HCEC 1CT (cell line): ENCODE measurements around the gene OVCA2.

Experiments used
- DNase-seq: peaks from one replicate; pipeline ENCODE4 v3.0.0-alpha.2; 2017

Gene OVCA2

DNA sequence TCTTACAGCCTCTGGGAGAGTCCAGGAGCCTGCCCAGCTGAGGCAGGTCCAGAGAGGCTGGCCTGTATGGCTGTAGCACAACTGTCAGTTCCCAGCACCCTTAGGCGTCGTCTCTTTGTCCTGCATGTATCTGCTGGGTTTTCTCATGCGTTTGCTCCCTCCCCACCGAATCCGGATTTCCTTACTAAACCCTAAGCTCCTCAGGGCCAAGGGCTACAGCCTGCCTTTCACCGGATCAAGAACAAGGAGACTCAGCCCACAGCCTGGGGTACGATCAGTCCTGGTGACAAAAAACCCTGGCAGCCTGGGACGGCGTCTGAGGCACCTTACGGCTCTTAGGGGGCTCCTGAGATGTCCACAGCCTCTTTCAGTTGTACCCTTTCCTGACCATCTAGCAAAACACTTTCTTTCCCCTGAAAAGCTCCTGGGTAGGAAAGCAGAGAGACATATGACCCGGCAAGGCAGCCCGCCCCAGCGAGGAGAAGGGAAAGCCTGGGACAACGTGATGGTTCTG, 25.3 kb downstream of the OVCA2 start:
- peak; percentile 1 for DNase-seq

DNA sequence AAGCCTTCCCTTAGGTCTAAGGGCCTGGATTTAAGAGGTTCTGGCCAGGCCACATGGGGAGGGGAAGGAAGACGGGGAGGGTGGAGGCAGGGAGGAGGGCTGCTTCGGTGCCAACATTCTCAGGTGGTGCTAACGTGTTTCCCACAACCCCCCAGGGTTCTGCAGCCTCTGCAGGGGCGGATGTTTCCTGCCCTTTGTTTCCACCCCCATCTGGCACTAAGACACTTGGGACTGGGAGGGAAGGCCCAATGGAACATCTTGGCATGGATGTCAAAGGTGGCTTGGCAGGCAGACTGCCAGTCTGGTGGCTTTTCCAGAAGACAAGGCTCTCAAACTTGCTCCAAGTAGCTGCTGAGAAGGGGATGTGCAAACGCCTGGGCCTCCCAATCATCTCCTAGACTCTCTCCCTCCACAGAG, 25.8 kb downstream of the OVCA2 start:
- peak; percentile 32 for DNase-seq

DNA sequence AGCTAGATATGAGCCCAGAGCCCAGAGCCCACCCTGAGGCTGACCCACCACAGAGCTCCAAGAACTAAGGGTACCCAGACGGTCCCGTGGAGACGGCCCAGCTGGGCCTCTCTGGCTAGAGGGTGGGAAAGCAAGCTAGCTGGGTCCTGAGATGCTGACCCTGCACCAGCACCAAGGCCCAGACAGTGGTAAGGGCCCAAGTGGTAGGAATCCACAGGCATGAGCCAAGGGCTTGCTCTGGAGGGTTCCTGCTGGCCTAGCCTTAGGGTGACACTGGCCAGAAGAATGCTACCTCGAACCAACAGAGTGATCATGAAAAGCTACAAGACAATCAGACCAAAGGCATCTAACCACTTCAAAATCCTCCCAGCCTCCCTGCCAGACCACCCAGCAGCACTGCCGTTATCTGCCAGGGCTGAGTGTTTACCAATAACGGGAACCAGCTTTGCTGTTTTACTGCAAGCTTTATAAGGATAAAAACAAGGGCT, 26.3 kb downstream of the OVCA2 start:
- DNase-seq = peak; percentile 87

DNA sequence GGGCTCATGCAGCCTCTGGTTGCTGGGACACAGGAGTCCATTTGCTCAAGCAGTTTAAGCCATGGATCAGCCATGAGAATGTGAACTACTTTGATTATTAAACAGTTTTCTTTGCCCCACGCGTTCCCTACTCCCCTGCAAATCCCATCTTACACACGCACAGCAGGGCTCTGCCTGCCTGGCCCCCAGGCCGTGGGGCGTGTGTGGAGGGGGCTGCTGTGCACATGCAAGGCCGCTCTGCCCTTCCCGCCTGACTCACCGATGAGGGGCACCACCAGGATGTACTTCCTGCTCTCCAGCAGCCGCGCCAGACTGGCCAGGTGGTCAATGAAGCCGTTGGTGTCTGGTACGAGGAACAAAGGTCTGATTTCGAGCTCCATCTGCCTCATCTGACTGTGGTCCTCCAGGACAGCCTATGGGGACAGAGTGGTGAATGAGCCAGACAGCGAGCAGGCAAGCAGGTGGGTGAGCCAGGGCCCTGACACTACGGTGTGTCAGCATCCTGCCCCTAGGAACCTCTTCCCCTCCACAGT, 26.8 kb downstream of the OVCA2 start:
- DNase-seq = peak; percentile 78

DNA sequence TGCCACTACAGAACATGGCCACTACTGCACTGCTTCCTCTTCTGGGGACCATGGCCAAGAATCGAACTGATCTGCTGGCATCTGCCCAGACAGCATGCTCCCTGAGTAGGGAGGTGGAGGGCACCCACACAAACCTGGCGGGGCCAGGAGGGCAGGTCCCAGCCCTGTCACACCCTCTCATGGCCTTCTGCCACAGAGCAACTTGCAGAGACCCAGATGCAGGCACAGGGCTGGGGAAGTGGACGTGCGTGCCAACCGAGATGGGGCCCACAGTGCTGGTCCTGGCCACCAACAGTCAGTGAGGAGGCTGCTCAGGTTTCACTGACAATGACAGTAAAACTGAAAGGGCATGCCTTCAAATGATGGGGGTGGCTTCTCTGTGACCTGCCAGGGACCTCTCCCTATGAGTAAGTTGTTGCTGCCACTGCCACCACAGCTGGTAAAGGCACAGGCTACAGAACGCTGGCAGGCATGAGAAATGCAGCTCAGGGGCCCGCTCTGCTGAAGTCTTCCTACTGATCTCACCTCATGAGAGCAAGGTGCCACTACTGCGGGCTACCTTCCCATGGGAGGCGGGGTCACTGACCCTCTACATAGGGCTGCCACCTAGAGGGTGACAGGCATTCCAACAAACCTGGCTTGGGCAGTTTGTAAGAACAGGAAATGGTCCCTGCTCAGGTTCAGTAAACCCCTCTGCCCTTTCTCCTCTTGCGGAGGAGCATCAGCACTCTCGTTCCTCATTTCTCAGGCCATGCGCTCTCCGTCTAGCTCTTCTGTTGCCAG, 28.6 kb downstream of the OVCA2 start:
- peak; percentile 0 for DNase-seq

DNA sequence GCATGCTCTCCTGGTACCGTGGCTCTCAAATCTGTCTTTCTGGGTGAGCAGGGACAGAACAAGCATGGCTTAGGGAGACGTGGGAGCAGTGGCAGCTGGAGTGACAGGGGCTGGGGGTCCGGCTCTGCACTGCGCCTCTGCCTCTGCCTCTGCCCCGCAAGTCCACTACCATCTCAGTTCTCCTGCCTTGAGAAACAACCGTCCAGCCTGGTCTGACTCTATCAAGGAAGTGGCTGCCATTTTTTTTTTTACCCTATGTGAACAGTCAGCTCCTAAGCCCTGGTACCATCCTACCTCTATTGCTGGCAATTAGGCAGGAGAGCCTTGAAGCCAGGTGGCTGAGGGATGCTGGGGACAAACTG, 29.2 kb downstream of the OVCA2 start:
- no peak for DNase-seq

DNA sequence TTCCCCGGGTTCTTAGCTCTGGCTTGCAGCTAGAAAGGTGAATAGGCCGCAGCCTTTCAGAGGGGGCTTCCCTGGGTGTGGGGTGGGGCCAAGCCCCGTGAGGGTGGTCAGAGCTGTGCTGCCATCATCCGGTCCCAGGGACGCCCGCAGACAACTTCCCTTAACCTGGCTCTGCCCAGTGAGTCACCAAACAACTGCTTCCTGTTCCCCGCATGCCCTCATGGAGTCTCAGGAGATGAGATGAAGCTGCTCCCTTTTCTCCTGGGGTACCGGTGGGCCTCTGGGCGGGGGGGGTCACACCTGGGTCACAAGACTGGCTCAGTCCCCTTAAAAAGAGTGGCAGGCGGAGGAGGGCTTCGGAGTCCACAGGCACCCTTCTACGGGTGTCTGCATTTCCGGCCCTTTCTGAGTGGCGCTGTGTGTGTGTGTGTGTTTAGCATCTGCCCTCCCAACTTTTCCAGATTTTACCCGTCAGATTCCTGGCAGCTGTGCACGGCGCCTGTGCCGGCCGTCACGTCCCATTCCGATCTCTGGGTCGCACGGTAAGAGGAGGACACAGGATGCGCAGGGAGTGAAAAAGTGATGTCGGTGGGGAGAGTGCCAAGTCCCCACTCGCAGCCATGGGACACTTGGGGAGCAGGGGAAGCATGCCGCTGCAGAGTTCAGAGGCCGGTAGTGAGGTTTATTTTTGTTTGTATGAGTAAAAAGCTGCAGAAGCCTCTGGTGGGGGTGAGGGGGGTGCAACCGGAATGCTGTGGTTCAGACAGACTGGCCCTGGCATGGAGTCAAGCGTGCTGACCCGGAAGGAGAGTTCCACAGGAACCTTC, 29.8 kb downstream of the OVCA2 start:
- DNase-seq = peak; percentile 93

DNA sequence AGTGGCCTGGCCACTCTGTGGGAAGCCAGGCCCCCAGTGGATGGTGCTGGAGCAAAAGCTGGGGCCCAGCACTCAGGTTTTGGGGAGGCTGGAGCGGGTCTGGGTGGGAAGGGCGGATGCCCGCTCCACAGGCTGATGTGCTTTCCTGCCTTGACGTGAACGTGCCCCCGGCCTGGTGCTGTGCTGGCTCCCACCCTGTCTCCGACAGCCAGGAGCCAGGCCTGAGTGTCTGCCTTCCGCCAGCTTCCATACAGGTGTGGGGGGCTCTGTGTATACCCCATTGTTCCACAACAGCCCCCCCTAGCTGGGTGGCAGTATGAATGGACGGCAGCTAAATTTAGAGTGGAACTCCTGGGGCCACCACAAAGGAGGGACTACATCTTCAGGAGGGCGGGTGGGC, 33.1 kb downstream of the OVCA2 start:
- no peak for DNase-seq

DNA sequence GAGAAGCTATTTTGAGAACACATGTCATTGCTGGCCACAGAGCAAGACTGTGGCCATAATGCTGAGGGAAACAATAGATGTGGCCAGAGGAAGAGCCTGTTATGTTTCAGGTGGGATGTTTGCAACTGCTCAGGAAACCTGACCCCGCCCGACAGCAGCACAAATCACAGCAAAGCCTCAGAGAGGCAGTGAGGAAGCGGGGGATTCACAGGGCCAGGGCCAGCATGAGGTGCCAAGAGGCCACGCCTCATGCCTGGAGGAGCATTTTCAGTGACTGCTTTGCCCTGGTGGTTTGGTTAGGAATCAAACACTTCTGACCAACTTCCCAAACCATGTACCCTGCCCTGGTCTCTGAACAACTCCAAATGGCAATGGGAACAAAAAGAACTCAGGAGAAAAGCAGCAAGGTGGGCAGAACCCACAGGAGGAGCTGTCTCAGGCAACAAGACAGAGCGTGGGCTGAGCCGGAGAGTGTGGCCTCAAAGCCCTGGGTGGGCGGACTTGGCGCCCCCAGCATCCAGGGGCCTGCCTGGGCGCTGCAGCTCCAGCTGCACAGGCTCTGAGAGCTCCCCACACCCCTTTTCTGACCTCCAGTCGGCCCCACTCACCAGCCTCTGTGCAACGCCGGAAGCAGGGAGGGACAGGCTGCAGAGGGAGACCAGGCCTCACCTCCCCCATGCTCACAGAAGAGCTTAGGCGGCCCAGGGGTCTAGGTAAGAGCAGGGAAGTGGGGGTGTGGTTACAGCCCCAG, 33.7 kb downstream of the OVCA2 start:
- no peak for DNase-seq

DNA sequence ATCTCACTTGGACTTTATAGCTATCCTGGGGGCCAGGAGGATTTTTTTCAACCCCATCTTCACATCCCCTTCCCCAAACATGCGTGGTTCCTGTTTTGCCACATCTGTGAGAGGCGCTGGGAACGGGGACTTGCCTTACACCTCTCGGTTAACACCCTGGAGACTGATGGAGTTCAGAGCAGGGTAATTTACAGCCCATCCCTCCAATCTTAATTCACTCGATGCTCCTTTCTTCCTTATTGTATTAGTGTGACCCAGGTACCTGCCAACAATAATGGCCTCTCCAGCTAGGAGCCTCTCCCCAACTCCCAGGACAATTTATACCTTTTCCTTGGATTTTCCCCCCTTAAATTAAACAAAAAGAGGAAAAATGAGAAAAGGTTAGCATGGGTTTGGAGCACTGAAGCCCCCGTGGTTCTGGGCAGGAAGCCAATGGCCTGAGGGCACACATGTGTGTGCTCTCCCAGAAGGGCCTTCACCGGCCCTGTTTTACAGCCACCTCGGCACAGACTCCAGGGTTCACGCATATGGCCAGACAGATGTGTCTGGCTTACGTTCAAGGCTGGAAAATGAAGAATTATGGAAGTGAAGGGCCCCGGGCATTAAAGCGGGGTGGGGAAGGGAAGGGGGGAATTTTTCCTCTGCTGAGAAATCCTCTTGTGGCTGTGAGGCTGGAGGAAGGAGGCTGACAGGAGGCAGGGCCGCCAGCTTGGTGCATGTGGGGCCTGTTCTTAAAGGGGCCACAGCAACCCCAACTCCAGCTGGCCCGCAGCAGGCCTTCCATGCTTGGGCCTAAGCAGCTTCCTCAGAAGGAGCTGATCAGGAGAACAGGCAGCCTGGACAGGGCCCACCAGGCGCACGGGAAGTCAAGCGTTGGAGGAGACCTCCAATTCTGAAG, 34.5 kb downstream of the OVCA2 start:
- DNase-seq = no peak

DNA sequence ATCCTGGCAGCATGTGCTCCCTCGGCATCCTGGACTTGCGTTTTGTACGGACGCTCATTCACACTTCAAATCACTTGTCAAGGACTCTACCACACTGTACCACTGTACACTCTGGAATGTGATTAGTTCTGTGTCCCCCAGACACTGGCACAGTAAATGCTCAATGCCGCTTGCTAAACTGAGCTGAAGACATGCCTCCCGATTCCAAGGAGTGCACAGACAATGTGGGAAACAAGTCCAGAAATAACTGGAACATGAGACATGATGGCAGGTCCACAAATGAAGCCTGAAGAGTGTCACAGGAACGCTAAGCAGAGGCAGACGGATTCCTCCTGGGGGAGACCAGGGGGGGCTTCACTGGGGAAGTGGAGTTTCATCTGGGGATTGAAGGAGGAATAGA, 35.2 kb downstream of the OVCA2 start:
- DNase-seq = no peak

DNA sequence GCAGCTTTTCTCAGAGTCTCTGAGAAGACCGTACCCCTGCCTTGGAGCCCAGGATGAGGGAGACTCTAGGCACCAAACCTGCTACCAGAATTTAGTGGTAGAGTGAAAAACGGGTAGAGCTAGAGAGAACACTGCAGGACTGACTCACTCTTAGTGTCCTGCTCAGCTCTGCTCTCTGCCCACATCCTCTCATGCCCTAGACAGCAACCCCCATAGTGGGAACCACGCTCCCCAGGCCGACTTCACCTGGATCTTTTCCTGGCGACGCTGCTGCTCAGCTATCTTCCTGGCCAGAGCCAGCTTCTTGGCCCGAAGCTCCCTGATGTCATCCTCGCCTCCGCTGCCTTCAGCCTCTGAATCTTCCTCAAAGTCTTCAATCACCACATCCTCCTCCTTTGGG, 39.7 kb downstream of the OVCA2 start:
- peak; percentile 57 for DNase-seq

DNA sequence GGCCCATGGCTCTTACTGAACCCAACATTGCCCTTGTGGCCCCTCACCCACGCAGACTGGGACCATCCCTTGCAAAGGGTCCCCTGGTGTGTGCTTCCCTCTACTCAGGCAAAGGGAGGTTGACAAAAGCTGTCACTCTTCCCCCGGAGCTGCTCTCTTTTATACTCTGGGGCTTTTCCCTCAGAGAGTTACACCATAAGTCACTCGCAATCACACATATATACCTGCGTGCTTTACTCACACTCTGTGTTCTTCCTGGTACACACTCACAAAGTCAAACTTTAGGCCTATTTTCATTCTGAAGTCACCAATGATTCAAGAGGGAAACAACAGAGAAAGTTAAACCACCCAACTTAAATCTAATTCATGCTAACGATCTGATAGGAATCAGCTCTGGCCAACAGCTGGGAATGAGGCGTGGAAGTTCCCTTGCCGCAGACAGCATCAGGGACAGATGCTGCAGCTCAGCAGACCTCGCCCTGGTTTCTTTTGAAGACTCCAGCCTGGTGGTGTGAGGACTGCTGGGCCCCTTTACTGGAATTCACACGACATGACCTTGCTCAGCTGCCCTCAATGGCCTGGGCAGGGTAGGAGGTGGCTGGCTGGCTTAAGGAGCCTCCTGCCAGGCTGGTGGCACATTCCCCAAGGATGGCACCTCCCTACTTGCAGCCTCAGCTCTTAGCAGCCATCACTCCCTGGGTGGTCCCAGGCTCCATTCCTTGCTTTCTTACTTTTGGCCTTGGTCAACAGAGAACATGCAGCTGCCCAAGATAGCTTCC, 40.4 kb downstream of the OVCA2 start:
- DNase-seq = no peak

DNA sequence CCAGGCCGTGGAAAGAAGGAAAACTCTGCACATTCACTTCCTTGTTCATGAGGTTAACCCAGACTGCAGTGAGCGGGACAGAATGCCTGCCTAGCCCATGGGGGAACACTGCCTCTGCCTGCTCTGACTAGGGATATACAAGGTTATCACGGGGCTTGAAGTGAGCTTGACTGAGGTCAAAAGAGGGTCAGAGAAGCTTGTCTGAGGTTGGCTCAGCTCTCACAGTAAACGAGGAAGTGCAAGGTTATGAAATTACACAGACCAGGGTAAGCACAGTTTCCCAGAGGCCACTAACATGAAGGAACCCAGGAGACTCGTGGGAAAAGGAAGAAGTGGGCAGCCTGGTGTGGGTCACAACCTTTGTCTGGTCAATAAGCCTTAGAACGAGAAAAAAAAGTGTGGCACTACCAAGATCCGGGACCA, 41.8 kb downstream of the OVCA2 start:
- no peak for DNase-seq

DNA sequence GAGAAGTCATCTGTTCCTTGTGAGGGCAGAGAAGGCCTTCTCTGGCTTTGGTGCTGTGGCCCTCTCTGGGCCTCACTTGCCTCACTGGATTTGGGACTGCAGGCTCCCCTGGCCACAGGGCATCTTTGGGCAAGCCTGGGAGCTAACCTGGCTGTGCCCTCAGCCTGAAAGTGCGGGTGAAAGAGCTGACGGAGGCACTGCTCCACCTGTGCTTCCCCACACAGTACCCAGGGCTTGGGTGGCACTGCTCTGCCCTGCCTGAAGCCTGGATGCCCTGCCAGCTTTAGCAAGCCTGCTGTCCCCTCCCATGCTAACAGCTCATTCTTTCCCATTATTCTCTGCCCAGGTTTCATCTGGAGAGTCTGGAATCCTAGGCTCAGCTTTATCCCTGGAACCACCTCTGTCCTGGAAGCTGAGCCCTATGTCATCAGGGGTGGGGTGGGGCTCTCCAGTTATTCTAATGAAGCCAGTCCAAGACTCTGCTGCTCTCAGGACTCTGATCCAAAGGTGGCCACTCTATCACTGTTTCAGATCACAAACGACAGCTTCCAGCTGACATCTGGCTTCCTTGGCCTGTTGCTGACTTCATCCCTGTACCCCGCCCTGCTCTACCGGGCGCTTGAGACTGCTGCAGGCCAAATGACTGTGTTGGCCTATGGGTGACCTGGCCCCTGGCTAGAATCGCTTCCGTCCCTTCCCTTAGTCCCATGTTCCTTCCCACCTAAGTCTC, 42.4 kb downstream of the OVCA2 start:
- DNase-seq = peak; percentile 66

DNA sequence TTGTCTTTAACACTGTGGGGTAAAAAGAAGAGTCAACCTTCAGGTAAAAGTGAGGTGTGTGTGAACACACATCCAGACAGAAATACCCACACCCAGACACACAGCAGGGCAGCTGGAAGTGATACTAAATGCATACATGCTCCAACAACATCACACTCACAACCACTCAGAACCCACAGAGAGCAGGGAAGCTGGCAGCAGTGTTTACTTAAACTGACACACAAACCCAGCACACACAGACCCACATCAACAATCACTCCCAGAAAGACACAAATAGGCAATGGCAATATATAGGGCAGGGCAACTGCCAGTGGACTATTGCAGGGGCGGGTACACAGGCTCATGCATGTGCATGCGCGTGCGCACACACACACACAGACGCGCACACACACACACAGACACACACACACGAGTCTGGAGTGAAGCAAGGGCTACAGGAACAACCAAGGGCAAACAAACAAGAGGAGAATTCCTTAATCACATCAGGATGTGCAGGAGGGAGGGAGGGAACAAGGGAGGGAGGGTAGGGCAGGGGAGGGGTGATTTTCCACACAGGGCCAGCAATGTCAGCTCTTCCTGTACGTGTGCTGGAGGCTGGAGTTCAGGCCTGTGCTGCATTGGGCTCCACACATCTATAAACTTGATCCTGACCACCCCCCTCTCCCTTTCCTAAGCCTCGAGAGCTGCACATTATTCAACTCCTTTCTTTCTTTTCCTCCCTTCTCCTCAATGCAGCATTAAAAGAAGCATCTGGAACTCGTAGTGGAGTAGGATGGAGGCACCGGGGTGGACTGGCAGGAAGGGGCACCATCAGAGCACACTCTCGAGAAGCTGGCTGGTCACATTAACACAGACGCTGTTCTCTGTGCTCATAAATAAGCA, 43.2 kb downstream of the OVCA2 start:
- peak; percentile 72 for DNase-seq

DNA sequence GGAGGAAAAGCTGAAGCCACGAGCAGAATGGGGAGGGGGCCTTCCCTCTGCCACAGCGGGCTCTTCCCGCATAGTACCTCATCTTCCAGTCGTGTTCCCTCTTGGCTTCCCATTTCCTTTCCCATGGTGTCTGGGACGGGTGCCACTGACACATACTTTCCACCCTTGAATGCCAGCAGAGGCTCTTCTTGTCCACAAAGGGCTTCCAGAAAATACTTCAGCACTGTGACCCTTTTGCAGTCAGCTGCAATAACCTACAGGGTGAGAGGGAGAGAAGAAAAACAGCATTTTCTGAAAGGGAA, 43.8 kb downstream of the OVCA2 start:
- DNase-seq = peak; percentile 31

DNA sequence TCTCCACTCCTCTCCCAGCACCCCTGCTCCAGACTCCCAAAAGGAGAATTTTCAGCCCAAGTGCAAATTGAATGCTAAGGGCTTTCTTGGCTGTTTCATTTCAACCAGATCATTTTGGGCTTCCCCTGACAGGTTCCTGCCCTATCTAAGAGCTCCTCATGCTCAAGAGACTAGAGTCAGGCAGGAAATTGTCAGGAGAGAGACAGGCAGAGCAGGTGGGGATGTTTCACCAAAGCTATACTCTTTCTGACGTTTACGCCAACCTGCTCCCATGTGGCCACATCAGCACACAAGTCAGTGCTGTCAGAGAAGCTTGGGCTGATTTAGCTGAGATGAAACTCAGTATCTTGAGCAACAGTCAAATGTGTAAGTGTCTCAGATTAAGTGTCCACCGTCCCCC, 44.5 kb downstream of the OVCA2 start:
- no peak for DNase-seq

DNA sequence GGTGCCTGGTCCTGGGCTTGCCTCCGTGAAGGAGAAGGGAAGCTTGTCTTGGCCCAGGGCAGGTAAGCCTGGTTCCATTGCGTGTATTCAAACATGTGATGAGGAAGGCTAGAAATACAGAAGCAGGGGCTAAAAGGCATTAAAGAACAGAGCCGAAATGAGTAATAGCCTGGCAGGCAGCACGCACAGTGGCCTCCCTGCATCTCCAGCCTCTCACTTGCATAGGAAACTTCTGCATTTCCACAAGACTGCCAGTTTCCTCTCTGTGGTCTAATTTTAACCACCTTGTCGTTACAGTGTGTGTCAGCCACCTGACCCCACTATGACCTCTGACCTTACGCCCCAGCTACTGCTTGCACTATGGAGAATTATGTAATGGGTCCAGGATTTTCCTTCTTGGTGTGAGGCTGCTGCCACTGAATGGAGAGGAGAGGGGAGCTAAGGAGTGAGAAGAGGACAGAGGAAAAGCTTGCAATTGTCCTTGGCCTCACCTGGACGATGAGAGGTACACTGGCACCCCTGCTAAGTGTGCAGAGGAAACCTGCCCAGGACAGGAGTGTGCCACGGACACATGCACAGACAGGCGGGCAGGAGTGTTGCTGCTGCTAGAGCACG, 45.9 kb downstream of the OVCA2 start:
- no peak for DNase-seq
